ENCODE data around the gene DEPDC7.
"Not testable (repeated sequence)": the region's sequence is repeated elsewhere in the genome, so short reads cannot be mapped to it uniquely, and the experiment has no call there.

Gene DEPDC7

GRCh38 chr11:33015621-33016551, at the start of gene DEPDC7:
Gene DEPDC7, plus strand, starts transcription at chr11:33015878. Its CDS starts 78 bp downstream, at chr11:33015956.
- peak; percentile 94 for DNase-seq

- no peak for DNase-seq
Observed at GRCh38 chr11:32968541-32968940, 47.1 kb upstream of the DEPDC7 start.

- not testable (repeated sequence) for DNase-seq
Observed at GRCh38 chr11:32972233-32972632, 43.4 kb upstream of the DEPDC7 start.

- DNase-seq: no peak
Observed at GRCh38 chr11:32972781-32973180, 42.9 kb upstream of the DEPDC7 start.

- DNase-seq: no peak
Observed at GRCh38 chr11:32982626-32983025, 33.1 kb upstream of the DEPDC7 start.

- no peak for DNase-seq
Observed at GRCh38 chr11:32983506-32983905, 32.2 kb upstream of the DEPDC7 start.

- no peak for DNase-seq
Observed at GRCh38 chr11:32985600-32985999, 30.1 kb upstream of the DEPDC7 start.

- DNase-seq: no peak
Observed at GRCh38 chr11:32987851-32988250, 27.8 kb upstream of the DEPDC7 start.

GRCh38 chr11:32990481-32990880, 25.2 kb upstream of the DEPDC7 start:
- no peak for DNase-seq

GRCh38 chr11:32991427-32991826, 24.3 kb upstream of the DEPDC7 start:
- no peak for DNase-seq

- no peak for DNase-seq
Observed at GRCh38 chr11:32991898-32992297, 23.8 kb upstream of the DEPDC7 start.

GRCh38 chr11:33000181-33000580, 15.5 kb upstream of the DEPDC7 start:
- no peak for DNase-seq

- no peak for DNase-seq
Observed at GRCh38 chr11:33001281-33001680, 14.4 kb upstream of the DEPDC7 start.

- no peak for DNase-seq
Observed at GRCh38 chr11:33001751-33002542, 13.7 kb upstream of the DEPDC7 start.

- no peak for DNase-seq
Observed at GRCh38 chr11:33005175-33005574, 10.5 kb upstream of the DEPDC7 start.

- no peak for DNase-seq
Observed at GRCh38 chr11:33006010-33006409, 9.7 kb upstream of the DEPDC7 start.

- no peak for DNase-seq
Observed at GRCh38 chr11:33013755-33014154, 1.9 kb upstream of the DEPDC7 start.

- DNase-seq: no peak
Observed at GRCh38 chr11:33016654-33017053, 976 bp downstream of the DEPDC7 start.

- no peak for DNase-seq
Observed at GRCh38 chr11:33017478-33017877, 1.8 kb downstream of the DEPDC7 start.

- no peak for DNase-seq
Observed at GRCh38 chr11:33017965-33018364, 2.3 kb downstream of the DEPDC7 start.

- DNase-seq: no peak
Observed at GRCh38 chr11:33018840-33019239, 3.2 kb downstream of the DEPDC7 start.

GRCh38 chr11:33021501-33021900, 5.8 kb downstream of the DEPDC7 start:
- no peak for DNase-seq

GRCh38 chr11:33021937-33022336, 6.3 kb downstream of the DEPDC7 start:
- DNase-seq: no peak

GRCh38 chr11:33025339-33025722, 9.7 kb downstream of the DEPDC7 start:
- DNase-seq: no peak
